ENCODE measurements around the gene GALNT13. TPM values are rescaled to one million over a fixed set of nuclear protein-coding genes. Genes with fewer than 3 reads are reported as not detected.

GALNT13 gene
- total RNA-seq, 2 donors from 2014 or later = 0.33 to 5.7 TPM

DNA sequence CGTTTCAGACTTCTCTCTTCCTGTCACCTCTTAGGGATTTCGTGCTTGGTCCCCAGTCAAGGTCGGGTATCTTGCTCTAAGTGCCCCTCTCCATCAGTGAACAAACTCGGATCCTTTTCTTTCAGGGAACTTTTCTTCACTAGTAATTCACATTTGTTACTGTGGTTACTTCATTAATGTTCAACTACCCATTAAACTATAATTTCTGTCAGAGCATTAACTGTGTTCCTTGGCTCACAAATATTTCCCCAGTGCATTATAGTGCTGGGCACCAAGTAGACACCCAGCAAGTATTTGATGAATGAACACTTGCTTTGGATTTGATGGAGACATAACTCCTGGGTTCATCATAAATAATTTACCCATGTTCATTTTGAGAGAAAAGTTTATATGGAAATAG is 617.1 kb downstream of the GALNT13 start:
- Histone ChIP-seq H3K9me3 (no peaks in the 10 kb centered on the region), H3K27ac (no peak overlapping the region), H3K4me1 (no peaks in the 10 kb centered on the region), H3K36me3 (replicated peaks in 1 of 2; ENCODE audit: insufficient read depth in 1 of 2, low read depth in 2 of 2) (no peaks in the 10 kb centered on the region), H3K4me3 (no peak overlapping the region), H3K27me3 (no peaks in the 10 kb centered on the region)
- no peak for DNase-seq
- no peak for ATAC-seq
- intact Hi-C loops (cut with DNase I) = no loop called here
- WGBS, 2 donors = 29 to 30% methylated on average over 4 of the region's 4 CpGs
- TF ChIP-seq POLR2A (IDR thresholded peaks at IDR 0.05) = no peak
- no peak for TF ChIP-seq CTCF (IDR thresholded peaks at IDR 0.05)

- 58 to 85% methylated on average over 3 of the region's 3 CpGs for WGBS, 2 donors
- ATAC-seq = no peak
- H3K4me1 ChIP-seq = no peaks in the 10 kb centered on the region
- no peaks in the 10 kb centered on the region for H3K27me3 ChIP-seq
- TF ChIP-seq CTCF (IDR thresholded peaks at IDR 0.05) (no peak), POLR2A (IDR thresholded peaks at IDR 0.05) (no peak)
- H3K4me3 ChIP-seq = no peak overlapping the region
- H3K27ac ChIP-seq = no peak overlapping the region
- no peak for DNase-seq
- intact Hi-C loops (cut with DNase I) = no loop called here
- H3K9me3 ChIP-seq = no peaks in the 10 kb centered on the region
- H3K36me3 ChIP-seq (replicated peaks in 1 of 2; ENCODE audit: insufficient read depth in 1 of 2, low read depth in 2 of 2) = no peaks in the 10 kb centered on the region
Observed at GRCh38 chr2:154489266-154489858, 617.6 kb downstream of the GALNT13 start.

DNA sequence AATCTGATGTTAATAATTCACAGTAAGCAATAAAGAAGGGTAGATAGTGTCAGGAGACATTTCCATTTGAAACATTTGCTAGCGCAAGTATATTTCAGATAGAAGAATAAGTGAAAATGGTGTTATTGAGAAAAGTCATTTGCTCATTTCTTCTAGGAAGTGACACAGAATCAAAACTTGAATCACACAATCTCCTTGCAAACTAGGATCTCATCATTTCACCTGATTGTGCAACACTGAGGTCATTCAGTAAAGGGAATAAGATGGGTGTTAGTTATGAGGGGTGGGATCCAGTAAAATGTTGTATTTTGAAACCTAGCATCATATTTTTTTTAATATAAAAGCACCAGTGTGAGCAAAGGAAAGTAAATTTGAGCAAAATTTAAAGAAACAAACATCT is 618.8 kb downstream of the GALNT13 start:
- H3K27ac ChIP-seq = no peak overlapping the region
- no peaks in the 10 kb centered on the region for H3K36me3 ChIP-seq (replicated peaks in 1 of 2; ENCODE audit: insufficient read depth in 1 of 2, low read depth in 2 of 2)
- TF ChIP-seq CTCF (IDR thresholded peaks at IDR 0.05) = no peak
- H3K4me1 ChIP-seq = no peaks in the 10 kb centered on the region
- no peak for DNase-seq
- WGBS, 2 donors = 78 to 91% methylated on average over 1 of the region's 1 CpG
- no peak overlapping the region for H3K4me3 ChIP-seq
- H3K9me3 ChIP-seq = no peaks in the 10 kb centered on the region
- intact Hi-C loops (cut with DNase I) = no loop called here
- no peak for ATAC-seq
- H3K27me3 ChIP-seq = no peaks in the 10 kb centered on the region

- Histone ChIP-seq H3K36me3 (replicated peaks in 1 of 2; ENCODE audit: insufficient read depth in 1 of 2, low read depth in 2 of 2) (no peaks in the 10 kb centered on the region), H3K27ac (no peak overlapping the region), H3K9me3 (no peaks in the 10 kb centered on the region), H3K27me3 (no peaks in the 10 kb centered on the region), H3K4me1 (no peaks in the 10 kb centered on the region), H3K4me3 (no peak overlapping the region)
- ATAC-seq (no peak), DNase-seq (no peak)
- TF ChIP-seq CTCF (IDR thresholded peaks at IDR 0.05) (no peak), POLR2A (IDR thresholded peaks at IDR 0.05) (no peak)
- intact Hi-C loops (cut with DNase I) = no loop called here
- 26 to 27% methylated on average over 4 of the region's 4 CpGs for WGBS, 2 donors
Observed at GRCh38 chr2:154495455-154495868, 623.7 kb downstream of the GALNT13 start.

- no peak overlapping the region for H3K4me3 ChIP-seq
- no peak overlapping the region for H3K27ac ChIP-seq
- ATAC-seq = no peak
- intact Hi-C loops (cut with DNase I) = no loop called here
- no peaks in the 10 kb centered on the region for H3K36me3 ChIP-seq (replicated peaks in 1 of 2; ENCODE audit: insufficient read depth in 1 of 2, low read depth in 2 of 2)
- no peak for TF ChIP-seq POLR2A (IDR thresholded peaks at IDR 0.05)
- TF ChIP-seq CTCF (IDR thresholded peaks at IDR 0.05) = no peak
- no peaks in the 10 kb centered on the region for H3K27me3 ChIP-seq
- no peaks in the 10 kb centered on the region for H3K4me1 ChIP-seq
- H3K9me3 ChIP-seq = no peaks in the 10 kb centered on the region
- no peak for DNase-seq
Observed at GRCh38 chr2:154497019-154497418, 625.3 kb downstream of the GALNT13 start.
